Right hindlimb (tissue), 1 donor: Measurements from ENCODE around the gene SEPTIN10.
"Not testable (repeated sequence)": the region's sequence is repeated elsewhere in the genome, so short reads cannot be mapped to it uniquely, and the experiment has no call there.

ENCODE experiments used
- DNase-seq: peaks from one replicate; pipeline ENCODE4 v3.0.0-alpha.2; 2018

SEPTIN10 gene

DNA sequence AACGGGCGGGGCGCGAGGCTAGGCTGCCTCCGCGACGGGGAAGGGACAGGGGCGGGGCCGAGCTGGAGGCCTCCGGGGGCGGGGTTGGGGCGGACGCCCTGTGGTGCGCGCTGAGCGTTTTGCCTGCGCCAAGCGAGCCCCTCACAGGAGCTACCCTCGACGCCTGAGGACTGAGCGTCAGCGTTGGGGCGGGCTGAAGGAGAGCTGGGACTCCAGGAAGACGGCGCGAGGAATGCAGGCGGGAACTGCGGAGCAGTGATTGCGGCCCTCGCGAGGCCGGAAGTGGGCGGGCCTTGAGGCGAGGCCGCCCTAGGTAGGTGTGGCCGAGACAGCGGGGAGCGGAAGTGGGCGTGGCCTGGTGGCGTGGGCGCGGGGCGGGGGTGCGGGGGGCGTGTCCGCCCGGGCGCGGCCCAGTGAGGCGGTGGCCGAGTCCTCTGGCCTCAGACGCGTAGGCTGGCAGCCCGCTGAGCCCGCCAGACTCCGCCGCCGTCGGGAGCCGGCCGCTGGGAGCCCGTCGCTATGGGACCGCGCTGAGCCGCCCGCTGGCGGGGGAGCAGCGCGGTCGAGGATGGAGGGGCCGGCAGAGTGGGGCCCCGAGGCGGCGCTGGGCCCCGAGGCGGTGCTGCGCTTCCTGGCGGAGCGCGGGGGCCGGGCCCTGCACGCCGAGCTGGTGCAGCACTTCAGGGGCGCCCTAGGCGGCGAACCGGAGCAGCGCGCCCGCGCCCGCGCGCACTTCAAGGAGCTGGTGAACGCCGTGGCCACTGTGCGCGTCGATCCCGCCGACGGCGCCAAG lies at the start of gene SEPTIN10, which contains the start of gene SOWAHC:
SEPTIN10 (minus strand) TSS at position 45 of the 793 bp plus-strand sequence. CDS start 139 bp downstream, outside the sequence.
SOWAHC (plus strand) TSS at position 443 of the 793 bp plus-strand sequence; CDS start at position 569, 126 bp downstream.
- peak; percentile 99 for DNase-seq

DNA sequence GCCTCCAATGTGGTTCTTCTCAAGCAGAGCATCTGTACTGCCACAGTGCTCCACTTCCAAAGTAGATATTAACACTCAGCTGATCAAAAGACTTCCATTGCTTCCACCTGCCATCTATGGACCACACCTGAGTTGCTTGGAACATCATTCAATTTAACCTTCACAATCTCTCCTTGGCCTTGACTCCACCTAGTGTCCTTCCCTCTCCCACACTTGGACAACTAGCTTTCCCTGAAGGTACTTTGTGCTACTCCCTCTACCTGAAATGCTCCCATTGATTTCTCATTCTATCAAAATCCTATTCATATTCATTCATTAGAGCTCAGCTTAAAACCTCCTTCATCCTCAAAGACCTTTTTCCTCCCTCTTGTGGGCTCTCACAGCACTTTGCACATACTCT lies 49.1 kb upstream of the SEPTIN10 start:
- DNase-seq, result no peak

DNA sequence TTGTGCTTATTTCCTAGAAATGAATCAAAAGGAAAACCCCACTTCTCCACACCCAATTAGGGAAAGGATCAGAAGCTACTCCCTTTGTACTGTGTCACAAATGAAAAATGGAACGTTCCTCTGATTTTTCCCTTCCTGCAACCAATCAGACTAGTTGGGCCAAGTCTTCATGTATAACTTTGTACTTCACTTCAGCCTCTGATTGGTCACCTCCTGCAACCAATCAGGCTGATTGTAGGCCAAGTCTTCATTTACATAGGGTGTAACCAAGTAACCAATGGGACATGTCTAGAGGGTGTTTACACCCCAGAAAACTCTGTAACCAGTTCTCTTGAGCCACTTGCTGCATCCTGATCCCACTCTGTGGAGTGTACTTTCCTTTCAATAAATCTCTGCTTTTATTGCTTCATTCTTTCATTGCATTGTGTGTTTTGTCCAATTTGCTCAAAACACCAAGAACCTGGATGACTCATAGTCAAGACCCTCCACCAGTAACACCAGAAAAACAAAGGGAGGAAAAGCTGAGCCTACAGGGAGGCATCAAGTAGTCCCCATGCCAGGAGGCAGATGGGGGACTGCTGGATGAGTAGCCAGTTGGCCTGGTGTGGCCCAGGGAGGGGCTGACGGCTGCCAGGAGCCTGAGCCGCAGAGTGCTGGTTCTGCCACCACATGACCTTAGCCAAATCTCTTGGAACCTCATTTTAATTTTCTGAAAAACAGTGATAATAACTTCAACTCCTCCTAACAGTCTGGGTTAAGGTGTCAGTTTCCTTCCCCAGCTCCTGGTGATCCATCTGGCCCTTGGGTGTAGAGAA lies 46.5 kb upstream of the SEPTIN10 start:
- no peak for DNase-seq

DNA sequence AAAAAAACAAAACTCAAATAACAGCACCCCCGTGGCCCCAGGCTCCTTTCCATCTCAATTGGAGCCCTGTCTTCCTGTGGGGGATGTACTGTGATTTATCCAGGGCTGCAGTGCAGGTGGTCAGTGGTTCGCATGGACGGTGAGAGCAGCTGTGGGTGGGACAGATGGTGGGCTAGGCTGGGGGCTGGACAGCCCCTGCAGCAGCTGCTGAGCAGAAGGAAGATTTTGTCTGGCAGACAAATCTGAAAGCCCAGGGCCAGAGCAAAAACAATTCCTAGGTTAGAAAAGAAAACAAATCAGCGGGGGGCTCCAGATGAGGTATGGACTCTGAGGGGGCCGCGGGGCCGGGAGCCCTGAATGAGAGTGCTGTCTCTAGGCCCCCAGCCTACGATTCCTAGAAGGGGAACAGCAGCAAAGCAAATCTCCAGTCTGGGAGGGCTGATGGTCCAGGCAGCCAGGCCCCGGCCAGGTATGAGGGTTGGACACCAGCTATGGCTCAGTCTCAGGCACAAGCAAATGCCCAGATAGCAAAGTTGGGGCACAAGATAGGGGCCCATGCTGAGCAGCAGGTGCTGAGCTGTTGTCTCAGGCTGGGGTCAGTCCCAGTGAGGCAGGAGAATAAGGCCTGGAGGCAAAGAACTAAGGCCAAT lies 45.8 kb upstream of the SEPTIN10 start:
- no peak for DNase-seq

DNA sequence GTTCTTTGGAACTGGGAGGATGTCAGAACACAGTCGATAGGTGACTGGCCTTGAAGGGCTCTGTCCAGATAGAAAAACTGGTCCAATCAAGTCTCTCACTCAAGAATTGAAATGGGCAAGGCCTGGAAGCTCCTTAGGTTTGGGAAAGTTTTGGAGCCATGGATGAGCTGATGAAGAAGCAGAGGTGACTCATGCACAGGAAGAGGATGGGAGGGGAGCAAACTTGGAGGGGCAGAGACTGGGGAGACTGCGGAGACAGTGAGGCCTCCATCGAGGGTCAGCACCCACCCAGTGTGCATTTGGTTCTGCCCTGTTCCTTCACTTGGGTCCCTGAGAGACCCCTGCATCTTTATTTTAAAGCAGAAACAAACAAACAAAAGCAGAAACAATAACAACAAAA lies 41.5 kb upstream of the SEPTIN10 start:
- no peak for DNase-seq

GRCh38 chr2:109654326-109655050 lies 40.7 kb upstream of the SEPTIN10 start:
- no peak for DNase-seq

- no peak for DNase-seq
These were observed 36.2 kb upstream of the SEPTIN10 start for GRCh38 chr2:109649736-109650695.

GRCh38 chr2:109648041-109648527 lies 34.3 kb upstream of the SEPTIN10 start:
- DNase-seq, result no peak

GRCh38 chr2:109647636-109648035 lies 33.9 kb upstream of the SEPTIN10 start:
- DNase-seq, result no peak

GRCh38 chr2:109646961-109647360 lies 33.2 kb upstream of the SEPTIN10 start:
- DNase-seq, result no peak

GRCh38 chr2:109645412-109646184 lies 31.8 kb upstream of the SEPTIN10 start:
- no peak for DNase-seq

DNA sequence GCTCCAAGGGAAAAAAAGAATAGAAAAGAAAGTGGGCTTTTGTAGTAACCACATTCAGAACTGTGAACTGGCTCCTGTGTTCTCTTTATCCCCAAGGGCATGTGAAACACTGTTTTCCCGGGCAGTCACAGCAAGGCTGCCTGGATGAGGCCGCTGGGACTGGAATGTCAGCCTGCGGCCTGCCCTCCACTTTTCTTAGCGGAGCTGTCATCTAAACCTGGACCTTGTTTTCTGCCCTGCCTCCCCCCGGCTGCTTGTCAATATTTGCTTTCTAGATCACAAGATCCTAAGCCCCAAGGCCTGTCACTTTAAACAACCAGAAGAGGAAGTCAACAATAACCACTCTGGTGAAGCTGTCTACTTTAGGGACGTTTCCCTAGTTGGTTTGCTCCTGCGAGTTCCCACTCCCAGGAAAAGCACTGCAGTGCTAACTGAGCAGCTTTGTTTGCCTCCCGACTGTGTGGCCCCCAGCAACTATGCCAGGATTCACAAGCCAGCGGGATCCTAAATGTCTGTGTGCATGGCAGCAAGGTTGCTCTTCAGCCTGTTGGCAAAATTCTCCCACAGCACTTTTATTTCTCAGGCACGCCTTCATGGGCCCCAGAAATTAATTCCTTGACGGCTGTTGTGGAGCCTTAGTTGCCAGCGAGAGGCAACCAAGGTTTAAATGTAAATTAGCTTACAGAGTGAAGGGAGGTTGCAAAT lies 31.0 kb upstream of the SEPTIN10 start:
- DNase-seq, result no peak

GRCh38 chr2:109640000-109640399 lies 26.2 kb upstream of the SEPTIN10 start:
- not testable (repeated sequence) for DNase-seq

- DNase-seq, result no peak
These were observed 25.0 kb upstream of the SEPTIN10 start for GRCh38 chr2:109638795-109639194.

DNA sequence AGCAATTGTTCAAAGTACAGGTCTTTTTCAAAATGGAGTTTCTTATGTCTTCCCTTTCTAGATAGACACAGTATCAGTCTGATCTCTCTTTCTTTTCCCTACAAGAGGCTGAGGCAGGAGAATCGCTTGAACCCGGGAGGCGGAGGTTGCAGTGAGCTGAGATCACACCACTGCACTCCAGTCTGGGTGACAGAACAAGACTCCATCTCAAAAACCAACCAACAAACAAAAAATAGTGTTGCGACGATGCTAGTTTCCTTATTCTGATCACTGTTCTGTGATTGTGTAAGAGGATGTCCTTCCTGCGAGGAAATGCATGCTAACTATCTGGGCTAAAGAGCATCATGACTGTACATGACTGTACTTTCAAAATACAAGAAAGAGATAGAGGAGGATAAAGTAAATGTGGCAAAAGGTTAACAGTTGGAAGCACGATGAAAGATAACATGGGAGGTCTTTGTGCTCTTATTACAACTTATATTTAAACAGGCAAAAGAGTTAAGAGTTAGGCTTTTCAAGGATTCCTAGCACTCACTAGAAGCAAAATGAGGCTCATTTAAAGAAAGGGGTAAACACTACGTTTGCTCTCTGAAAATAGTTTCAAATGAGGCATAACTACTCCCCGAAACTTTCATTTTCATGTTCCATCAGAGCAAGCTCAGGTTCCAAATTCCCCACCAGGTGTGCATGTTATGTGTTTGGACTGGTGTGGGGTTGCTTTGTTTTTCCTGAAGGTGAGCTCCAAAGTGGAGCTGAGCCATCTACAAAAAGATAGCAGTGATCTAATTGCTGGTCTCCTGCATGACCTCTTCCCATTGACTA lies 24.2 kb upstream of the SEPTIN10 start:
- DNase-seq, result no peak

GRCh38 chr2:109636317-109636716 lies 22.6 kb upstream of the SEPTIN10 start:
- DNase-seq, result no peak

DNA sequence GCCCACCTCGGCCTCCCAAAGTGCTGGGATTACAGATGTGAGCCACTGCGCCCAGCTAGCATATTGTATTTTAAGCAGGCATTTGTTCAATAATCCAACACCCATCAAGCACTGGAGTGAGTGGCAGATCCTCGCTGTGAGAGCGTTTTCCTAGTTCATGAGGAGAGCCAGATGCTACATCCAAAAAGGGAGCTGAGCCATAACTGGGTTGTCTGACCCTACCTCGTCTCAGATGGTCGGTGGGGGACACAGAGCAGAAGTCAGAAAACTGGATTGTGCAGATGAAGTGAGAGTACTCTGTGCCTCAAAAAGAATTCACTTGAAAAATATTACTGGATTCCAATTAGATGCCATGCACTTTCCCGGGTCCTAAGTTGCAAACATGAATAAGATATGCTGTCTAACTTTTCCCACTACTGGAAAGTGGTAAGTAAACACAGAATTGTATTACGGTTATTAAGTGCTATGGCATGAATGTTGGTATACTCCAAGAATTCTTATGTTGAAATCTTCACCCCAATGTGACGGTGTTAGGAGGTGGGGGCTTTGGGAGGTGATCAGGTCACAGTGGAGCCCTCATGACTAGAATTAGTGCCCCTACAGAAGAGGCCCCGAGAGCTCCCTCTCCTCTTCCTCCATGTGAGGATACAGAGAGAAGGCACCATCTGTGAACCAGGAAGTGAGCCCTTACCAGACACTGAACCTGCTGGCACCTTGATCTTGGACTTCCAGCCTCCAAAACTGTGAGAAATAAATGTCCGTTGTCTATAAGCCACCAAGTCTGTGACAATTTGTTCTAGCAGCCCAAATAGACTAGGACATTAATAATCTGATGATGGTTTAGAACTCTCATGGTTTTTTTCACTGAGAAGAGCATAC lies 21.9 kb upstream of the SEPTIN10 start:
- DNase-seq, result no peak
